Endothelial cell of umbilical vein (primary cell): Measurements from ENCODE around the gene ZDHHC3. TPM values are rescaled to one million over a fixed set of nuclear protein-coding genes. Genes with fewer than 3 reads are reported as not detected.
A peak's percentile ranks its signal among the peaks of the same experiment; 100 is the strongest.

ENCODE experiments used
- BruUV-seq: library from RNA; stranded (reverse); fragments of 400-500 nt; replicated peaks from 2 replicates; lab custom pipeline; 2021; lab: Mats Ljungman, UMichigan
- CTCF ChIA-PET: fragments of 300-600, 350-600 bp; sonication (Branson Sonifier 250); formaldehyde crosslinking; loops from one replicate; lab custom pipeline; 2021; ENCODE audit warnings: antibody characterized with exemption, inconsistent platforms; lab: Charles Lee
- POLR2A ChIA-PET: fragments of 300-600, 350-600 bp; sonication (Branson Sonifier 250); formaldehyde crosslinking; loops from one replicate; lab custom pipeline; 2021; ENCODE audit warnings: antibody characterized with exemption, inconsistent platforms; lab: Charles Lee
- DNase-seq: peaks from one replicate; pipeline ENCODE4 v3.0.0-alpha.2; 2011; ENCODE audit warnings: low read depth, low spot score
- FAIRE-seq: peaks from 2 replicates; lab custom pipeline; 2011; peaks lifted over from hg19 to GRCh38; lab: Jason Lieb, UNC
- H2AFZ ChIP-seq: 2 replicates; pipeline ENCODE4 v1.6.0; 2012; ENCODE audit warnings: low read depth, low read length, control low read depth, inconsistent platforms
- H3K27ac ChIP-seq: 2 replicates; pipeline ENCODE4 v1.5.1; 2011; ENCODE audit warnings: low read depth, mild to moderate bottlenecking, control low read depth, low read length, moderate library complexity; ENCODE audit not compliant: insufficient read depth
- H3K27me3 ChIP-seq, 2 experiments: 2 replicates each; pipeline versions ENCODE4 v1.6.0 to v1.6.1; 2011; ENCODE audit warnings: low read length in 2 of 2, mixed read lengths in 1 of 2; ENCODE audit not compliant: control insufficient read depth in 2 of 2, insufficient read depth in 2 of 2
- H3K36me3 ChIP-seq, 2 experiments: 2 replicates in 1 of 2; 3 replicates in 1 of 2; pipeline ENCODE4 v1.5.1; 2011; ENCODE audit warnings: low read length in 2 of 2, mild to moderate bottlenecking in 1 of 2, moderate library complexity in 1 of 2; ENCODE audit not compliant: control insufficient read depth in 2 of 2, insufficient read depth in 2 of 2; ENCODE audit errors: extremely low read depth in 1 of 2
- H3K4me1 ChIP-seq: 3 replicates; pipeline ENCODE4 v1.5.1; 2011; ENCODE audit warnings: mild to moderate bottlenecking, low read length; ENCODE audit not compliant: control insufficient read depth, insufficient read depth; ENCODE audit errors: extremely low read depth
- H3K4me2 ChIP-seq: 2 replicates; pipeline ENCODE4 v1.6.1; 2011; ENCODE audit warnings: low read length, control low read depth, mixed read lengths; ENCODE audit not compliant: insufficient read depth
- H3K4me3 ChIP-seq, 3 experiments: fragments of 200-600 bp in 1 of 3; sonication (generic), shearing (Covaris generic) in 1 of 3; replicated peaks in 1 of 3; 2 replicates each; pipeline ENCODE4 v1.5.1; 2011 to 2016; ENCODE audit warnings: control low read depth in 3 of 3, low read length in 3 of 3, mild to moderate bottlenecking in 2 of 3, inconsistent platforms in 1 of 3, low read depth in 1 of 3, moderate library complexity in 1 of 3; ENCODE audit not compliant: insufficient read depth in 1 of 3
- H3K79me2 ChIP-seq: 2 replicates; pipeline ENCODE4 v1.6.0; 2012; ENCODE audit warnings: low read length, inconsistent platforms; ENCODE audit not compliant: control insufficient read depth, insufficient read depth
- H3K9ac ChIP-seq: replicated peaks from 2 replicates; pipeline ENCODE3; 2011; ENCODE audit warnings: low read length, control low read depth; ENCODE audit not compliant: insufficient read depth; ENCODE audit errors: extremely low read depth
- H3K9me1 ChIP-seq: replicated peaks from 3 replicates; pipeline ENCODE4 v1.6.0; 2011; ENCODE audit warnings: mild to moderate bottlenecking, low read length; ENCODE audit not compliant: control insufficient read depth, insufficient read depth; ENCODE audit errors: extremely low read depth
- H3K9me3 ChIP-seq: replicated peaks from 2 replicates; pipeline ENCODE4 v1.5.1; 2012; ENCODE audit warnings: low read length, inconsistent platforms; ENCODE audit not compliant: control insufficient read depth, insufficient read depth
- H4K20me1 ChIP-seq: replicated peaks from 2 replicates; pipeline ENCODE3; 2011; ENCODE audit warnings: mild to moderate bottlenecking, low read length; ENCODE audit not compliant: control insufficient read depth, insufficient read depth; ENCODE audit errors: extremely low read depth
- CTCF ChIP-seq, 2 donors: IDR thresholded peaks; 1 replicate in 1 of 2; 2 replicates in 1 of 2; pipeline ENCODE4 v1.5.1; 2011; ENCODE audit warnings: low read length in 2 of 2, mild to moderate bottlenecking in 2 of 2, moderate library complexity in 2 of 2, control low read depth in 1 of 2, inconsistent platforms in 1 of 2, low read depth in 1 of 2; ENCODE audit not compliant: insufficient read depth in 1 of 2; ENCODE audit errors: extremely low read depth in 1 of 2
- FOS ChIP-seq: IDR thresholded peaks from 2 replicates; pipeline ENCODE4 v1.6.1; 2011; ENCODE audit warnings: mild to moderate bottlenecking, low read length, moderate library complexity, borderline replicate concordance; ENCODE audit not compliant: insufficient read depth
- GATA2 ChIP-seq: IDR thresholded peaks from 2 replicates; pipeline ENCODE4 v1.7.0; 2011; ENCODE audit warnings: low read depth, mild to moderate bottlenecking, moderate library complexity, mixed read lengths, low read length; ENCODE audit not compliant: insufficient read length, insufficient read depth
- JUN ChIP-seq: IDR thresholded peaks from 2 replicates; pipeline ENCODE4 v1.6.1; 2011; ENCODE audit warnings: borderline replicate concordance, low read depth; ENCODE audit not compliant: insufficient read length, insufficient read depth
- MAX ChIP-seq: IDR thresholded peaks from 2 replicates; pipeline ENCODE4 v1.6.1; 2011; ENCODE audit not compliant: insufficient read depth, insufficient read length
- MYC ChIP-seq: IDR thresholded peaks from one replicate; pipeline ENCODE4 v1.6.1; 2011; ENCODE audit warnings: mild to moderate bottlenecking, low read depth, low read length
- POLR2A ChIP-seq: IDR thresholded peaks from 2 replicates; pipeline ENCODE4 v1.6.1; 2012; ENCODE audit warnings: low read depth, mild to moderate bottlenecking, control low read depth, low read length
- POLR2AphosphoS5 ChIP-seq: IDR thresholded peaks from 2 replicates; pipeline ENCODE4 v1.6.1; 2012; ENCODE audit warnings: low read depth, mild to moderate bottlenecking, control low read depth, low read length, moderate library complexity; ENCODE audit not compliant: insufficient read depth
- dilution Hi-C: fragments of 300-500 bp; cut with MboI; formaldehyde crosslinking; loops from one replicate; pipeline ENCODE4 v1.15.0; 2019; ENCODE audit warnings: low sequenced_read_pairs; ENCODE audit not compliant: extremely low pct_ligation_motif_present
- intact Hi-C: fragments of 100-400 bp; cut with micrococcal nuclease; formaldehyde crosslinking; loops from one replicate; pipeline ENCODE4 v1.10.0; 2022
- polyA plus RNA-seq, 4 experiments: library from polyadenylated mRNA; depleted of rRNA in 3 of 4; stranded (reverse) in 3 of 4; unstranded in 1 of 4; fragments of >200 nt; gene quantifications; 2 replicates each; pipeline versions ENCODE4 v1.2.1 to v1.2.3, GENCODE V29; 2011 to 2012; ENCODE audit warnings: missing spikeins in 1 of 4
- total RNA-seq: library from RNA; stranded (reverse); gene quantifications from 2 replicates; pipeline ENCODE4 v1.2.3, GENCODE V29; 2021

Gene ZDHHC3
- total and polyA plus RNA-seq, 2 donors (not counting 3 experiments of a cell fraction or from before 2014, with no cell fraction given), result 62.4 to 97.1 TPM

- H3K36me3 ChIP-seq, result no peaks in the 10 kb centered on the region
- DNase-seq (no peak), FAIRE-seq (peak; percentile 8)
- intact Hi-C loops (loop anchor here (10.0 kb wide), 1 partner anchor 239 kb away; the partner anchor contains the start of gene ZNF35), dilution Hi-C loops (no loop called here)
- peak overlapping the region; percentile 9 for H3K4me2 ChIP-seq
- no peaks in the 10 kb centered on the region for H3K9me1 ChIP-seq
- H3K27ac ChIP-seq, result peak overlapping the region; percentile 91
- TF ChIP-seq MYC, result no peak
- no peak for TF ChIP-seq MAX
- no peak for TF ChIP-seq POLR2AphosphoS5
- TF ChIP-seq CTCF (IDR thresholded peaks at IDR 0.05; ENCODE audit: extremely low read depth in 1 of 2, insufficient read depth in 1 of 2, low read depth in 1 of 2, low read length in 2 of 2), result no peak
- TF ChIP-seq FOS, result no peak
- no peak for TF ChIP-seq GATA2
- no peak for TF ChIP-seq POLR2A
- TF ChIP-seq JUN, result no peak
- POLR2A ChIA-PET, result no interaction called here
- H3K4me3 ChIP-seq, result no peak overlapping the region
- H3K79me2 ChIP-seq, result no peaks in the 10 kb centered on the region
- no peaks in the 10 kb centered on the region for H4K20me1 ChIP-seq
- H3K4me1 ChIP-seq, result peaks cover 38% of the 10 kb centered on the region
- CTCF ChIA-PET, result interaction anchor here (0.9 to 2.9 kb wide), 3 partner anchors 30 to 350 kb away, joined by 3 to 15 read pairs (median 3); no protein-coding TSS in a partner anchor
- H3K9ac ChIP-seq, result peak overlapping the region; percentile 16
- no peaks in the 10 kb centered on the region for H3K9me3 ChIP-seq
- no peaks in the 10 kb centered on the region for H3K27me3 ChIP-seq
- peak overlapping the region; percentile 22 for H2AFZ ChIP-seq
- no TSS peak for BruUV-seq
These were observed 92.6 kb downstream of the ZDHHC3 start for GRCh38 chr3:44883213-44883955.
